IMR-90 (cell line): ENCODE data around the gene VCPKMT. TPM values are rescaled to one million over a fixed set of nuclear protein-coding genes. Genes with fewer than 3 reads are reported as not detected.

Experiments used
- ATAC-seq: fragments of 200-7000 bp; cut with Tn5 transposase; 2 replicates; pipeline ENCODE4 v1.9.1; 2020; ENCODE audit warnings: low read depth, mild to moderate bottlenecking, moderate library complexity
- BruUV-seq: library from RNA; stranded (reverse); fragments of 400-500 nt; replicated peaks from 2 replicates; lab custom pipeline; 2021; lab: Mats Ljungman, UMichigan
- CTCF ChIA-PET: fragments of 300-600 bp; formaldehyde crosslinking; extraction: SDS; loops from one replicate; lab custom pipeline; 2021; ENCODE audit warnings: antibody characterized with exemption; lab: Yijun Ruan, JAX
- POLR2A ChIA-PET: fragments of 300-600 bp; sonication (Branson Sonifier 250); formaldehyde crosslinking; loops from one replicate; lab custom pipeline; 2022; ENCODE audit warnings: antibody characterized with exemption; ENCODE audit not compliant: unreplicated experiment; lab: Charles Lee
- DNase-seq: peaks from one replicate; pipeline ENCODE4 v3.0.0; 2013
- H2AFZ ChIP-seq: replicated peaks from 2 replicates; pipeline ENCODE3; 2013; ENCODE audit warnings: low read length, mild to moderate bottlenecking; ENCODE audit not compliant: poor library complexity
- H2AK5ac ChIP-seq: 2 replicates; pipeline ENCODE4 v1.6.1; 2013; ENCODE audit warnings: low read depth, low read length, inconsistent platforms
- H2AK9ac ChIP-seq: replicated peaks from 2 replicates; pipeline ENCODE3; 2013; ENCODE audit warnings: mild to moderate bottlenecking, low read depth, low read length, moderate library complexity; ENCODE audit not compliant: poor library complexity
- H2BK120ac ChIP-seq: 2 replicates; pipeline ENCODE4 v1.6.1; 2013; ENCODE audit warnings: low read depth, low read length, inconsistent platforms
- H2BK15ac ChIP-seq: 3 replicates; pipeline ENCODE4 v1.6.1; 2013; ENCODE audit warnings: low read depth, low read length, inconsistent platforms
- H2BK20ac ChIP-seq: 2 replicates; pipeline ENCODE4 v1.6.1; 2013; ENCODE audit warnings: low read depth, mild to moderate bottlenecking, inconsistent platforms, low read length, moderate library complexity
- H2BK5ac ChIP-seq: 2 replicates; pipeline ENCODE4 v1.6.1; 2013; ENCODE audit warnings: mild to moderate bottlenecking, low read depth, low read length, inconsistent platforms; ENCODE audit not compliant: poor library complexity, severe bottlenecking
- H3K14ac ChIP-seq: replicated peaks from 2 replicates; pipeline ENCODE4 v1.6.1; 2013; ENCODE audit warnings: low read depth, low read length, inconsistent platforms
- H3K18ac ChIP-seq: 2 replicates; pipeline ENCODE4 v1.6.1; 2013; ENCODE audit warnings: low read depth, low read length, control low read depth
- H3K23ac ChIP-seq: 2 replicates; pipeline ENCODE4 v1.6.1; 2013; ENCODE audit warnings: low read depth, low read length, inconsistent platforms
- H3K27ac ChIP-seq: 2 replicates; pipeline ENCODE4 v1.5.1; 2013; ENCODE audit warnings: mild to moderate bottlenecking, control low read depth, low read length; ENCODE audit not compliant: insufficient read depth
- H3K27me3 ChIP-seq: 2 replicates; pipeline ENCODE4 v1.6.1; 2013; ENCODE audit warnings: low read length; ENCODE audit not compliant: control insufficient read depth, insufficient read depth
- H3K36me3 ChIP-seq: 2 replicates; pipeline ENCODE4 v1.6.1; 2013; ENCODE audit warnings: low read length, mixed read lengths; ENCODE audit not compliant: control insufficient read depth, insufficient read depth
- H3K4ac ChIP-seq: 2 replicates; pipeline ENCODE4 v1.6.1; 2013; ENCODE audit warnings: low read depth, low read length, inconsistent platforms
- H3K4me1 ChIP-seq: 2 replicates; pipeline ENCODE4 v1.6.1; 2013; ENCODE audit warnings: low read length, mixed read lengths; ENCODE audit not compliant: control insufficient read depth, insufficient read depth
- H3K4me2 ChIP-seq: 2 replicates; pipeline ENCODE4 v1.6.1; 2013; ENCODE audit warnings: low read depth, mild to moderate bottlenecking, control low read depth, low read length, moderate library complexity
- H3K4me3 ChIP-seq: 2 replicates; pipeline ENCODE4 v1.5.1; 2013; ENCODE audit warnings: low read depth, mild to moderate bottlenecking, control low read depth, low read length, moderate library complexity; ENCODE audit not compliant: insufficient read depth
- H3K56ac ChIP-seq: 2 replicates; pipeline ENCODE4 v1.6.1; 2013; ENCODE audit warnings: low read length, inconsistent platforms; ENCODE audit not compliant: insufficient read depth; ENCODE audit errors: extremely low read depth
- H3K79me1 ChIP-seq, 2 experiments: 2 replicates each; pipeline ENCODE4 v1.6.1; 2013; ENCODE audit warnings: low read length in 2 of 2, inconsistent platforms in 1 of 2, low read depth in 1 of 2
- H3K9ac ChIP-seq: 2 replicates; pipeline ENCODE4 v1.6.1; 2013; ENCODE audit warnings: low read depth, low read length, control low read depth
- H3K9me1 ChIP-seq: 2 replicates; pipeline ENCODE4 v1.6.1; 2013; ENCODE audit warnings: low read length, inconsistent platforms; ENCODE audit not compliant: insufficient read depth
- H3K9me3 ChIP-seq: 2 replicates; pipeline ENCODE4 v1.6.1; 2013; ENCODE audit warnings: low read length; ENCODE audit not compliant: control insufficient read depth, insufficient read depth
- H4K20me1 ChIP-seq: 2 replicates; pipeline ENCODE4 v1.6.1; 2013; ENCODE audit warnings: low read length, inconsistent platforms; ENCODE audit not compliant: insufficient read depth
- H4K5ac ChIP-seq: 2 replicates; pipeline ENCODE4 v1.6.1; 2013; ENCODE audit warnings: mild to moderate bottlenecking, low read depth, low read length, control low read depth
- H4K8ac ChIP-seq, 2 experiments: 2 replicates each; pipeline ENCODE4 v1.6.1; 2013; ENCODE audit warnings: low read depth in 2 of 2, low read length in 2 of 2, control low read depth in 1 of 2, inconsistent platforms in 1 of 2
- H4K91ac ChIP-seq: 2 replicates; pipeline ENCODE4 v1.6.1; 2013; ENCODE audit warnings: low read depth, low read length, inconsistent platforms; ENCODE audit not compliant: insufficient read depth
- BHLHE40 ChIP-seq: fragments of 150-350 bp; IDR thresholded peaks from 2 replicates; pipeline ENCODE4 v1.6.1; 2016; ENCODE audit warnings: mild to moderate bottlenecking, low read depth, low read length
- CEBPB ChIP-seq: IDR thresholded peaks from 2 replicates; pipeline ENCODE4 v1.6.1; 2012; ENCODE audit warnings: low read depth, low read length, improper control_type of control experiment
- CHD1 ChIP-seq: IDR thresholded peaks from 2 replicates; pipeline ENCODE4 v1.6.1; 2012; ENCODE audit warnings: low read depth, low read length, improper control_type of control experiment
- FOS ChIP-seq: fragments of 150-350 bp; IDR thresholded peaks from 2 replicates; pipeline ENCODE4 v1.6.1; 2016; ENCODE audit warnings: low read depth, low read length
- MAFK ChIP-seq: IDR thresholded peaks from 2 replicates; pipeline ENCODE4 v1.6.1; 2012; ENCODE audit warnings: low read depth, low read length, improper control_type of control experiment
- MAZ ChIP-seq: IDR thresholded peaks from 2 replicates; pipeline ENCODE4 v1.6.1; 2012; ENCODE audit warnings: low read depth, mild to moderate bottlenecking, low read length, improper control_type of control experiment, moderate library complexity, borderline replicate concordance
- MXI1 ChIP-seq: IDR thresholded peaks from 2 replicates; pipeline ENCODE4 v1.6.1; 2012; ENCODE audit warnings: low read depth, mild to moderate bottlenecking, low read length, moderate library complexity, borderline replicate concordance
- NFE2L2 ChIP-seq: fragments of 150-350 bp; IDR thresholded peaks from 2 replicates; pipeline ENCODE4 v1.6.1; 2016; ENCODE audit warnings: low read depth, mild to moderate bottlenecking, low read length
- POLR2A ChIP-seq: IDR thresholded peaks from 2 replicates; pipeline ENCODE4 v1.6.1; 2012; ENCODE audit warnings: mild to moderate bottlenecking, low read depth, low read length
- RFX5 ChIP-seq: IDR thresholded peaks from 2 replicates; pipeline ENCODE4 v1.8.0; 2012; ENCODE audit warnings: low read depth, mild to moderate bottlenecking, low read length, moderate library complexity
- SMC3 ChIP-seq: fragments of 150-350 bp; IDR thresholded peaks from 2 replicates; pipeline ENCODE4 v1.6.1; 2016; ENCODE audit warnings: low read depth, mild to moderate bottlenecking, antibody characterized with exemption, low read length, moderate library complexity
- WGBS, 2 experiments: methylation state at CpG; one replicate each; pipeline versions ENCODE4 v1.1.5 to v1.1.7; 2013; ENCODE audit warnings: missing lambda C conversion rate in 2 of 2; ENCODE audit not compliant: insufficient read length in 1 of 2; ENCODE audit errors: extremely low coverage in 2 of 2; 5-methylcytosine and 5-hydroxymethylcytosine counted together
- dilution Hi-C: fragments of 300-500 bp; cut with HindIII; formaldehyde crosslinking; loops from one replicate; pipeline ENCODE4 v1.14.3; 2018; ENCODE audit warnings: low sequenced_read_pairs; ENCODE audit not compliant: unreplicated experiment
- in situ Hi-C: fragments of 300-500 bp; cut with MboI; formaldehyde crosslinking; loops from 3 replicates; pipeline ENCODE4 v1.14.3; 2019; ENCODE audit warnings: low sequenced_read_pairs, inconsistent platforms, mixed read lengths
- intact Hi-C: fragments of 100-400 bp; cut with micrococcal nuclease; formaldehyde crosslinking; loops from 2 replicates; pipeline ENCODE4 v1.10.0; 2022
- polyA plus RNA-seq, 3 experiments: library from polyadenylated mRNA; depleted of rRNA; stranded (reverse); fragments of >200 nt; gene quantifications; 2 replicates each; pipeline ENCODE4 v1.2.3, GENCODE V29; 2012; ENCODE audit warnings: low replicate concordance in 1 of 3
- total RNA-seq: library from RNA; depleted of rRNA; stranded (reverse); fragments of >200 nt; gene quantifications from 2 replicates; pipeline ENCODE4 v1.2.3, GENCODE V29; 2012
- TF ChIP-seq, protein P1 (sequence below): conservative IDR thresholded peaks from 2 replicates; pipeline ENCODE4 v1.5.1; 2012; ENCODE audit warnings: mild to moderate bottlenecking, low read depth, low read length, improper control_type of control experiment

The VCPKMT gene
- total and polyA plus RNA-seq, 2 of the 4 experiments (the other 2 are of a cell fraction), result 2.5 to 4.7 TPM

DNA sequence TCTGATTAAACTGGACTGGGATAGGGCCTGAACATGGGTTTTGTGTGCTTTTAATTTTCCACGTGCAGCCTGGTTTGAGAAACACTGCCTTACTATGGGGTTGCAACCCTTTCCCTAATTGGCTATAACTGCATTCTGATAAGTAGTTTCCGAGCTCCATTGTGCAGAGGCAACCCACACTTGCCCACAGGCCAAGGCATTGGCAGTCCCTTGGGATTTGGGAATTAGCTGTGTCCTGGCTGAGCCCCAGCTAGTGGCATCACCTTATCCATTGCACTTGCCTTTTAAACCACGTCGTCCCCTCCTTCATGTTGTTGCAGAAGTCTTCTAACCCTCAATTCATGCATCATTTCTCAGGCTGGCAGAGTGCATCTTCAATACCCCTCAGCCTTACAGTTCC lies 10.2 kb downstream of the VCPKMT start:
- dilution Hi-C loops, result no loop called here
- in situ Hi-C loops, result no loop called here

More for the DNA sequence above, 10.2 kb downstream of the VCPKMT start:
- ATAC-seq, result no peak
- Histone ChIP-seq H3K79me1 (peaks cover 9 to 10% of the 10 kb centered on the region in 2 experiments; a peak in 3 of 4 replicates), H3K23ac (no peak overlapping the region), H3K36me3 (peaks cover 16% of the 10 kb centered on the region), H2BK20ac (no peak overlapping the region), H4K8ac (no peak overlapping the region), H3K14ac (no peak overlapping the region), H3K4ac (no peak overlapping the region), H4K20me1 (peaks cover 3% of the 10 kb centered on the region; the same call in 1 of the 2 replicates), H3K9me1 (no peaks in the 10 kb centered on the region), H3K4me1 (0 out of 2 replicates have a peak, but pooled peaks cover 2% of the 10 kb centered on the region), H2AK5ac (no peak overlapping the region), H2BK120ac (no peak overlapping the region), H3K18ac (no peak overlapping the region), H3K9me3 (no peaks in the 10 kb centered on the region), H3K4me3 (no peak overlapping the region), H2AK9ac (no peak overlapping the region), H2BK5ac (no peak overlapping the region), H3K56ac (no peak overlapping the region), H2AFZ (no peak overlapping the region), H4K5ac (no peak overlapping the region), H4K91ac (no peak overlapping the region), H3K27ac (no peak overlapping the region), H2BK15ac (no peak overlapping the region), H3K4me2 (no peak overlapping the region), H3K27me3 (no peaks in the 10 kb centered on the region), H3K9ac (no peak overlapping the region)
- TF ChIP-seq MAFK (no peak), POLR2A (no peak), BHLHE40 (no peak), MAZ (no peak), RFX5 (no peak), CHD1 (no peak), SMC3 (no peak), NFE2L2 (no peak), MXI1 (no peak), FOS (no peak), CEBPB (no peak)
- TF ChIP-seq, protein P1, sequence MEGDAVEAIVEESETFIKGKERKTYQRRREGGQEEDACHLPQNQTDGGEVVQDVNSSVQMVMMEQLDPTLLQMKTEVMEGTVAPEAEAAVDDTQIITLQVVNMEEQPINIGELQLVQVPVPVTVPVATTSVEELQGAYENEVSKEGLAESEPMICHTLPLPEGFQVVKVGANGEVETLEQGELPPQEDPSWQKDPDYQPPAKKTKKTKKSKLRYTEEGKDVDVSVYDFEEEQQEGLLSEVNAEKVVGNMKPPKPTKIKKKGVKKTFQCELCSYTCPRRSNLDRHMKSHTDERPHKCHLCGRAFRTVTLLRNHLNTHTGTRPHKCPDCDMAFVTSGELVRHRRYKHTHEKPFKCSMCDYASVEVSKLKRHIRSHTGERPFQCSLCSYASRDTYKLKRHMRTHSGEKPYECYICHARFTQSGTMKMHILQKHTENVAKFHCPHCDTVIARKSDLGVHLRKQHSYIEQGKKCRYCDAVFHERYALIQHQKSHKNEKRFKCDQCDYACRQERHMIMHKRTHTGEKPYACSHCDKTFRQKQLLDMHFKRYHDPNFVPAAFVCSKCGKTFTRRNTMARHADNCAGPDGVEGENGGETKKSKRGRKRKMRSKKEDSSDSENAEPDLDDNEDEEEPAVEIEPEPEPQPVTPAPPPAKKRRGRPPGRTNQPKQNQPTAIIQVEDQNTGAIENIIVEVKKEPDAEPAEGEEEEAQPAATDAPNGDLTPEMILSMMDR, result no peak
- CTCF ChIA-PET, result no interaction called here
- 71% methylated on average over 3 of the region's 4 CpGs; no CpG with 5 or more reads in 1 of the 2 experiments for WGBS, 2 experiments
- intact Hi-C loops, result no loop called here
- no TSS peak for BruUV-seq
- DNase-seq, result no peak
- POLR2A ChIA-PET, result no interaction called here
